ENCODE measurements around the gene HS6ST3.

The HS6ST3 gene

DNA sequence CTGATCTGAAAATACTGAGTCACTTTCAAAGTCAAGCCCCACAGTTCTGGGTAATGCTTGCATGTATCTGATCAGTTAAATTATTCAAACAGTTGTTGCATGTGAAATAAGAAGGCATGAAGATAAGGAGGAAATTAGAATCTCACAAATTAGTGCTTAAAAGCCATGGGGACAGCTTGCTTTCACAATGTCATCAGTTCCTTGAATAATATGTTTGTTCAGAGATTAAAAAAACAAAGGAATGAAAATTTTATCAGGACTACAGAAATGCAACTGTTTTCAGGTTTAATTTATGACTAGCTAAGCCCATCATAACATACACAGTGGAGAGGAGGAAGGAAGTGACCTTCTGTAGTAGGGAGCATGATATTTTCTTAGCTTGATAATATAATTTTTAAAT, 754.3 kb downstream of the HS6ST3 start:
- no peak for DNase-seq (ENCODE audit: low spot score)

DNA sequence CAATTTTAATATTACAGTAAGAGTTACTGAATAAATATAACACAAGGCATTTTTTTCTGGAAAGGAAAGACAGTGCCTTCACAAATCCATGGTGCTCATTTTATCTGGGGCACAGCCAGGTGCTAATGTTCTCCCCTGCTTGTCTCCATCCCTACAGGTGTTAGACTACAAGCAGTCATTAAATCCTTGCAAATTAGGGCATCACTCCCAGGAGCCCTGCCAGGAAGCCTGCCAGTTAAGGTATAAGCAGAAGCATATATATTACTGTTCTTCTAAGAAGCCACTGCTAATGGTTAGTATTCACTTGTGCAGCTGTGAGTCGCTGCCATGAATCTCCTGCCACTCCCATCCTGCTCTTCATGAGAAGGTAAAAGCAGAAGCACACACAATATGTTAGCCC, 754.7 kb downstream of the HS6ST3 start:
- DNase-seq (ENCODE audit: low spot score) = no peak

DNA sequence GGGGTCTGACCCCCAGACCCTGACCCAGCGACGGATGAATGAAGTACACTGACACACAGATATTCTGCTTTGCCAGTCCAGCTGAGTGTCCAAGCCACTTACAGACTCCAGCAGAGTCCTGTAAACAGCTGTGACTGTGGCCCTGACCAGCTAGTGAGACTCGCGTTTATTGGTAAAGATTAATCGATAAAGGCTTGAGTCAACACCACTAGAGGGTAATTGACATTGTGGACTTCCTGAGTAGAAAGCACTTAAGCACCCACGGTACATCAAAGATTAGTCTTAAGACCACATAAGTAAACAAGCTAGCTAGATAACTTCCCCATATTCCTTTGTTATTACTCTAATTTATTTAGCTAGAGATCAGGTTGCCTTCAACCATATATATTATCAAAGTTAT, 758.4 kb downstream of the HS6ST3 start:
- DNase-seq (ENCODE audit: low spot score) = no peak

DNA sequence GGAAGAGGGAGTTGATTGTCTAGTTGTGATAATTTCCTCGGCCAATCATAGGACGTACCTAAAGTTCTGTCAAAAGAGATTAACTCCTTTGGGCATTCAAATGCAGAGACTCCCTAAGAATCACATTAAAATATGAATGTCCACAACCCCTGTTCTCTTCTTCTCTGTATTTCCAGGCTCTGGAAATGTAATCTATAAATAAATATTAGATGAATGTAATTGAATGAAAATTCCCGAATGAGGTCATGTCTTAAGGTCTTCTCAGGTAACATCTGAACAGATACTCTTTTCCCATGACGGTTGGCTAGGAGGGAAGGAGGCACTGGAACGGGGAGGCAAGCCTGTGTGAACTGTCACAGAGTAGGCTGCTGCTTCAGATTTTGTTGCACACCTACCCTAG, 759.2 kb downstream of the HS6ST3 start:
- DNase-seq (ENCODE audit: low spot score) = no peak

DNA sequence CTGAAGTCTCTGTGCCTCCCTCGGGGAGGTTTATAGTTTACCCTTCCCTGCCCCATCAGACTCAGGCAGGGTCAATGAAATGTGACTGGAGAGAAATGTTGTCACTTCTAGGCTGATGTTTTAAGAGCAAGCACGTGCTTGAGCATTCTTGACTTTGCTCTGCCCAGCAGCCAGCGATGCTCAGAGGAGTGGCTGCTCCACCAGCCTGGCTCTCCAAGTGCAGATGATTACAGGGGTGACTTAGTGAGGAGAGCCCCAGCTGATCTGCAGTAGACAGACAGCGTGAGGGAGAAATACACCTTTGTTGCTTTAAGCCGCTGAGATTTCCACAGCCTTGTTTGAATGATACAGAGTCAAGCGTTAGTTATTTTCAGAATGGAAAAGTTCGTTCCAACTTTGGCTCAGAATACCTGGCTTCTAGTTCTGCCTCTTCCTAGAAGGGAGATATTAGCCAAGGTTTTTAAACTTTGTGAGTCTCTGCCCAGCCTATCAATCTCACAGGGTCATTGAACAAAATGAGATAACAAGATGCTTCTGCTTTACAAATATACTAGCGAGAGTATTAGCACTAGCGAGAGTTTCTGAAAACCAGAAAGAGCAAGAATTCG, 760.7 kb downstream of the HS6ST3 start:
- DNase-seq (ENCODE audit: low spot score) = no peak

DNA sequence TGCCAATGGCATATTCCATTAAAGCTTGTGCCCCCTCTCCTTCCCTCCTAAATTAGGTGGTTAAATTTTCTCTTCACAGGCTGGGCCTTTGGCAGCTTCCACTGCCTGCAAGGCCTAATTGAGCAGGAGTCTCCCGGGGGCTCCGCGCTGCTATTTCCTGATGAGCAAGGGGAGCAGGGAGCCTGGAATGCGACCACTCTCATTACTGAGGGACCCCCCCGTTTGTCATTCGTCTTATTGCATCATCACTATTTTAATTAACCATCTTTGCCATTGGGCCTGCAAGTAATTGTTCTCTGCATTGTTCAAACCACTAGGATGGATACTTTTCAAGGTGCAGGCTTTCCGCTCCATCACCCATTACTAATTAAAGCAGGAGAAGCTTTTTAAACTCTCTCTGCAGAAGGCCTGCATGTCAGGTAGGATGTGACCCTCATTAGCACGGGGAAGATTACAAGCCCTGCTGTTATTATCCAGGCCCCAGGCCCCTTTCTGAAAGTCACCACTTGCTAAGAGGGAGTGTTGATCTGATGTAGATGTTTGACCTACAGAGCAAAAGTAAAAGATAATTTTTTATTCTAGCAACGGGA, 762.0 kb downstream of the HS6ST3 start:
- DNase-seq (ENCODE audit: low spot score) = no peak

DNA sequence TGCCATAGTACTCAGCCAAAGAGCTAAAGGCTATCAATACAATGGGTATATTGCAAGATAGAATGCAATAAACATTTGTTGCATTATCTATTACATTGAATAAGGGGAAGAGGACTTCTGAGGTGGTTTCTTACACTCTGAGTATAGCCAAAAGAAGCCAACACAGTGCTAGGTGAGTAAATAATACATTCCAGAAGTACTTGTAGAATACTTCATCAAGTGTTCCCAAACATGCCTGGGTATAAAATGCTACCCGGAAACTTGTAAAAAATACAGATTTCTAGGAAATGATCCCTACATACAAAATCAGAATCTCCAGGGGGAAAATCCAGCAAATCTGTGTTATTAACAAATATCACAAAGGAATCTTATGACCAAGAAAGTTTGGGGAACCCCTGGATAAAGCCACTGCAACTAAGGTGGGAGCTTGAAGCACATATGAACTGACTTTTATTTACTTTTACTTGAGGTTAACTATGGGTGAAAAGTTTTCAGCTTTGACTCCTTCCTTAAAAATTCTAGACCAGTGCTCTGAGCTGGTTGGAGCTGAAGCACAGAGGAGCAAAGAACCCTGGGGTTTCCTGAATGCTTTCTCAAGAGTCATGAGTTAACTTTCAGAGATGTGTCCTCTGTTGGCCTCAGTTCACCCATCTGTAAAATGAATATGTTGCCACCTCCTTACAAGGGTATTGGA, 768.4 kb downstream of the HS6ST3 start:
- DNase-seq (ENCODE audit: low spot score) = no peak

DNA sequence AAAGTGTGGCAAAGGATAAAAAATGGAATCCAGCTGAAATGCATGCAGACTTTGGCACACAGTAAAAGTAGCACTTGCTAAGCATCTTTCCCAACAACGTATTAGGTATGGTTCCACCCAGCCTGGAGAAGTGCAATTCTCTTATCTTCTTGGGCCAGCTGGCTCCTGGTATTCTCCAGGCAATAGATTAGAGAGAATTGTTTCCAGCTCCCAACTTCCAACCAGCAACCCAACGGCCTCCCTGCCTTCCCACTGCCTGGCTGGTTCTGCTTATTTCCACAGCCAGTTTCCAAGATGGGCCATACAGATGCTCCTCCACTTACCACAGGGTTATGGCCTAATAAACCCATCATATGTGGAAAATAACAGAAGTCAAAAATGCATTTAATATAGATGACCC, 771.0 kb downstream of the HS6ST3 start:
- no peak for DNase-seq (ENCODE audit: low spot score)

DNA sequence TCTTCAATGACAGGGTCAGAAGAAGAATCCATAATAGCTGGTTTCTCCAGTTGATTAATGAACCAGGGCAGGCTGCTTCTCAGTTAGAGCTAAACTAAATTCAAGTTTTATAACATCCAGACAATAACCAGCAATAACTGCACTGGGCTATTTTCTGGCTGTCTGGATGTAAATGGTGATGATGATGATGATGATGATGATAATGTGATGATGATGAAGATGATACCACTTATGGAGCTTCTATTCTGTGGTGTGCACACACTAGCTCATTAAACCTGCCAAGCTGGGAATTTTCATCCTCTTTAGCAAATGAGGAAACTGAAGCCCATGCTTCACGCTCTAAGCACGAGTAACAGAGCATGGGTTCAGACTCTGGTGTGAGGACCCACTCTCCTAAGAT, 772.2 kb downstream of the HS6ST3 start:
- DNase-seq (ENCODE audit: low spot score) = no peak

DNA sequence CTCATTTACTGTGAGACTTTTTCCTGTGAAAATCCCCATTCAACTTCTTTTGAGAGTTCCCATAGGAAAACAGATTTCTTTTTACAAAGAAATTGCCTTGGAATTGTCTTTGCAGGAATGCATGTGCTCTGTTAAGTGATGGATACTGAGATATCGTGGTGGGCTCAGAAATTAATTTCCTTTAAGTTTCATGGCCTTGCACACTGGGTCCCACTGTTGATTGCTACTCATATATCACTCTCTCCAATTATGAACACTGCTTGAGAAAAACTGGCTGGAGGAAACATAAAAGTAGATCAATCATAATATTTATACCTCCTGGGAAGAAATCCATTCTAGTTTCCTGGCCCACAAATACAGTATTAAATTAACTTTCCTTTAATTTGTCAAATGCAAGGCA, 773.1 kb downstream of the HS6ST3 start:
- no peak for DNase-seq (ENCODE audit: low spot score)

DNA sequence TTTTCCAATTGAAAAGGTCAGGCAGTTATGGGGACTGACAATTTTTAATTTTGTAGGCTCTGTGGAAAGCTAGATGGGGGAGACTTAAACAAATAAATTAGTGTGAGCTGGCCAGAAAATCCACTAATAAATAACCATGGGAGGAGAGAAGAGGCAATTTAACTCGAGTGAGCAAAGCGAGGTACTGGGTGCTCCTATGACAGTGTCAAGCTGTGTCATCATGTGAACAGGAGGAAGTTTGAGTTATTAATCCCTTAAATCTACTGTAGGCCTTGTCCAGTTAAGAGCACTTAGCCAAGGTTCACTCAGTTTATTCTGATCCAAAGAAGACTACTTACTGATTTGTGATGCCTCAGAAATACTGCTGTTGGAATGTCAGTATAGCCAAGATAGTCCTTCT, 781.6 kb downstream of the HS6ST3 start:
- DNase-seq (ENCODE audit: low spot score) = no peak

DNA sequence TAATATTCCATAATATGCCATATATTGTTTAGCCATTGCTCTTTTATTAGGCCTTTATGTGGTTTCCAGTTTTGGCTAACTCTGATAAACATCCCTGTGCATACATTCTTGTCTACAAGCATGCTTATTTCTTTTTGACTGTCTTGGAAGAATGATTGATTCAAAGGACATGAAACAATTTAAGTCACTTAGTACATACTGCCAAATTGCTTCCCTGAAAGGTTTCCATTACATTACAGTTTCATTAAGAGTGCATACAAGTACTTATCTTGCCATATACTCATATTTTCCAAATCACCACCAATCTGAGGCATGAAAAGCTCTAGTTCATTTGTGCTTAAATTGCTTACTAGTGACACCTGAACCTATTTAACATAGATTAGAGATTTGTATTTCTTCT, 790.5 kb downstream of the HS6ST3 start:
- no peak for DNase-seq (ENCODE audit: low spot score)

All from CD4-positive, alpha-beta T cell treated with Interleukin-15 for 4 hours (primary cell).